ENCODE results near the gene STKLD1.

Gene STKLD1

DNA sequence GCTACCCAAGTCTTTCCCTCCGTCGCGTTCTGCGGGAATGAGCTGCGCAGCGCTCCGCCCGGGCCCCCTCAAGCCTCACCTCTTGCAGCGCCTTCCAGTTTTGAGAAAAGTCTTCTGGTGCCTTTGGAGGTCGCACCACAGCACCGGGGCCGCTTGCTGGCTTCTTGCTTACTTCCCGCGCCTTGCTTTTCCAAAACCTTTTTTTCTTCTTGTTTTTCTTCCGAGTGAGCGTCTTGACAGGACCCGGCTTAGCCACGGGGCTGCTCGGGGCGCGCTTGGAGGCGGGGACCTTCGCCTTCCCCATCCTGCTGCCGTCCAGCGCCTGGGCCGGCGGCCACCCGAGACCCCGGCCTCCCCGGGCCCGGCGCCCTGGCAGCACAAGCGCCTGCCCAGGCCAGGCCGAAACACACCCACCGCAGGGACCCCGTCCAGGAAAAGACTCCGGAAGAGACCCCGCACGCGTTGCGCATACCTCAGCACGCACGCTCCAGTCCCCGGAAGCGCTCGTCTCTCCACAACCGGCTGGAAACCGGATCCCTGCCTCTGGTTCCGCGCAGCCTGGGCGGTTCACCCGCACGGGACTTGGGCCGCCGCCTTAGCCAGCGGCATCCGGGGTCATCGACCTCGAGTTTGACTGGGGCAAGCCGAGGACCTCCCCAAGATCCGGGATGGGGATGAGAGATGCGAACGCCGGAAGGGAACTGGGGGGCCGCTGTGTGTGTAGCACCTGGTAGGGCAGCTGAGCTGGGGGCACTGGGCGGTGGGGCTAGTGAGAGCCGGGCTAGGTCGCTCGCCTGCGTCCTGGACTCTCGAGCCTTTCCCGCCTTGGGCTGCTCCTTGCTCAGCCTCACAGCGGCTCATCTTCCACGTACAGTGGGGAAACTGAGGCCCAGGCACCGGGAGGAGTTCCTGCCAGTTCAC lies 41.6 kb downstream of the STKLD1 start, which contains the start of gene REXO4:
Gene REXO4, minus strand, starts transcription at position 470 of the 921 bp plus-strand sequence. Its CDS starts 166 bp downstream, at position 304.
- peak; percentile 75 to 86 (median 81) for DNase-seq (ENCODE audit: low read depth in 3 of 3)

DNA sequence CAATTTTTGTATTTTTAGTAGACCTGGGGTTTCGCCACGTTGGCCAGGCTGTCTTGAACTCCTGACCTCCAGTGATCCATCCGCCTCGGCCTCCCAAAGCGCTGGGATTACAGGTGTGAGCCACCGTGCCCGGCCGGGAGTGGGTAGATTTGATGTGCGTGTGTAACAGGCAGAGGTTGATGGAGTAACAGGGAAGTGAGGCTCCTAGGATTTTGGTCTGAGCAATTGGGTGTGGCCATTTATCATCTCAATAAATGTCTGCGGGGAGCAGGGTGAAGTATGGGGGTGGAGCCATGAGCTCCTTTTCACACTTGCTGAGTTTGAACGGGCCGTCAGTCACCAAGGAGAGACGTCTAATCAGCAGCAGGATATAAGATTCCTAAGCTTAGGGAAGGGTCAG lies 42.8 kb downstream of the STKLD1 start:
- no peak for DNase-seq (ENCODE audit: low read depth in 3 of 3)

DNA sequence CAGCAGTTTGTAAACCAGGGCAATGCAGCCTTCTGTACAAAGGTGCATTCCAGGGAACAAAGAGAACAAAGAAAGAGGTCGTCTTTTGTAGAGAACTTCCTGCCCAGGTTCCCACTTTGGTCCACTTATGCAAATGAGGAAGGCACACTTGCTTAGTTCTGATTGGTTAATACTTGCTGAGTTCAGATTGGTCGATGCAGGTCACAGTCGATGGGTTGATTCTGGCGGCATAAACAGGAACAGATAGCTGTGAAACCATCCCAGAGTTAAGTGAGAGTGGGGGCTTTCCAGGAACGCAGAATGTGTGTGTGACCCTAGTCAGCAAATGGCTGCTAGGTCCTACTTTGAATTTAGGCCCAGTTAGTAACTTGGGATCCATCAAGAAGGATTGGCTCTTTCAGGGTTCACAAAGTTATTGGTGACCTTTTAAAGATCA lies 44.2 kb downstream of the STKLD1 start:
- no peak for DNase-seq (ENCODE audit: low read depth in 3 of 3)

DNA sequence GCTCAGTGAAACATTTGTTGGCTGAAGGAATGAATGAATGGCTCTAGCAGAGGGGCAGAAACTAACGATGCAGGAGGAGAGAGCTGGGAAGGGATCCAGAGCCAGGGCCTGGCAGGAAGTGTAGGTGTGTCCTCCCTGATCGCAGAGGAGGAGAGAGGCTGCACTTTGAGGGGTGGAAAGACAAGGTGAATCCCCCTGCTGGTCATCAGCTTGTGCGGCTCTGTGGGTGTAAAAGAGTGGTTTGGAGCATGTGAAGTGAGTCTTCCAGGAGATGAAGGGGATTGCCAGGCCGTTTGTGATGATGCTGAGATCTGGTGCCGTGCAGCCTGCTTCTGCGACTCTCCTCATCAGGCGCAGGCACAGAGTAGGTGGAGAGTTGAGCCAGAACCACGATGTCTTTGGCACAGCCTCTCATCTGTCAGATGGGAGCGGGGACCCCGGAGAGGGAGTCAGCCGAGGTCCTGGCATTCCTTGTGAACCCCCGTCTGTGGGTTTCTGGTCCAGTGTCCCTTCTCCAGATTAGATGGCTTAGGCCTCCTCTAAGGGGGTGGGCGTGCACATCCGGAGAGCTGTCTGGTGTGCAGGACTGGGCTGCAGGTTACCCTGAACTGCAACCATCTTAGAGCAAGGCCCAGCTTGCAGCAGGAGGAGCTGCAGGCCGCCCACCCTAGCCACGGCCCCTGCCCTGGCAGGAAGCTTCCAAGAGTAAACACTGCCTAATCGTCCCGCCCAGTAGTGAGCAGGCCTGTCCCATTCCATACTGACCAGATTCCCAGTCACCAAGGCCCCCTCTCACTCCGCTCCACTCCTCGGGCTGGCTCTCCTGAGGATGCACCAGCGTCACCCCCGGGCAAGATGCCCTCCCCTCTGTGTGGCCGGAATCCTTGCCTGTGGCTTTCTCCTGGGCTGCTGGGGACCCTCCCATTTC lies 45.7 kb downstream of the STKLD1 start, which contains the start of gene ADAMTS13:
Gene ADAMTS13, plus strand, starts transcription at position 753 of the 928 bp plus-strand sequence. Its CDS starts 77 bp downstream, at position 830.
- peak in 2 of 3 donors; percentile 35 to 47 for DNase-seq (ENCODE audit: low read depth in 3 of 3)

DNA sequence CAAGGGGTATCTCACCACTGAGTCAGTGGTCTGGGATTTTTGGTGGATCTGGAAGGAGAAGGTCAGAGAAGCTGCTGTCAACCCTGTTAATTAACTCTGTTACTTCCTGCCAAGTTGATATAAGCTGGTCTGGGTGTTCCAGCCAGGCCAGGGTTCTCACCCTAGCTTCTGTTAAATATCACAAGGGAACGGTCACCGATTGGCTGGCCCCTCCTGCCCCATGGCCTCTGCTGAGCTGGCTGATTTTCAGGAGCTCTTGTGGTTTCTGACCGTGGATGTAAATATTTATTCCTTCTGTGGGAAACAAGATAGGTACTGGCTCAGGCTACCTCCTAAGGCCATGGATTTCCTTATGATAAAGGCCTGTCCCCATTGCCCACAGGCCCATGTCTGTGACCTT lies 47.0 kb downstream of the STKLD1 start:
- DNase-seq (ENCODE audit: low read depth in 3 of 3): no peak

DNA sequence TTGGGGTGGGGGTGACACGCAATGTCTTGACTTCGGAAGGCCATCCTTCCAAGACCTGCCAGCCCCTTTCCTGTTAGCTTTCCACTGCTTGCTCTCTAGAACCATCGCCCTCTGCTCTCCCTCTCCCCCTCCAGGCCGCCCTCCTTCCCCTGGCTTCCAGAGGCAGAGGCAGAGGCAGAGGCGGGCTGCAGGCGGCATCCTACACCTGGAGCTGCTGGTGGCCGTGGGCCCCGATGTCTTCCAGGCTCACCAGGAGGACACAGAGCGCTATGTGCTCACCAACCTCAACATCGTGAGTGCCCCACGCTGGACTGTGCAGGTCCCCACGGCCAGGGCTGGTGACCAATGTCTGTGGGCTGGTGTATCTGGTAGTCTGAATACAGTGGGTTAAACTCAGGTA lies 48.0 kb downstream of the STKLD1 start:
- DNase-seq (ENCODE audit: low read depth in 3 of 3): no peak

DNA sequence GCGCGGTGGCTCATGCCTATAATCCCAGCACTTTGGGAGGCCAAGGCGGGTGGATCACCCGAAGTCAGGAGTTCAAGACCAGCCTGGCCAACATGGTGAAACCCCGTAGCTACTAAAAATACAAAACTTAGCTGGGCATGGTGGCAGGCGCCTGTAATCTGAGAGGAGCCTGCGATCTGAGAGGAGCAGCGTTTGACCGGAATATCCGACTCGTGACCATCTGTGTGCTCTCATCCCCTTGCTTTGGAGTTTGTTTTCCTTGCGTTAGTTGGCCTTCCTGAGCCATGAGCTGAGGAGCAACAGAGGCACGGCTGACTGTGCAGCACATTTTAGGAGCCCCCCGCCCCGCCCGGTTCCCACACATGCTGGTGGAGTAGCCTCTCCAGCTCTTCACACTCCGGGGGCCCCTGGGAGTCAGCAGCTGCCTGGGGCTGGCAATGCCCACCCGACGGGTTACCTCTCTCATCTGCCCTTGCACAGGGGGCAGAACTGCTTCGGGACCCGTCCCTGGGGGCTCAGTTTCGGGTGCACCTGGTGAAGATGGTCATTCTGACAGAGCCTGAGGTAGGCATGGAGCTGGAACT lies 49.0 kb downstream of the STKLD1 start:
- no peak for DNase-seq (ENCODE audit: low read depth in 3 of 3)

DNA sequence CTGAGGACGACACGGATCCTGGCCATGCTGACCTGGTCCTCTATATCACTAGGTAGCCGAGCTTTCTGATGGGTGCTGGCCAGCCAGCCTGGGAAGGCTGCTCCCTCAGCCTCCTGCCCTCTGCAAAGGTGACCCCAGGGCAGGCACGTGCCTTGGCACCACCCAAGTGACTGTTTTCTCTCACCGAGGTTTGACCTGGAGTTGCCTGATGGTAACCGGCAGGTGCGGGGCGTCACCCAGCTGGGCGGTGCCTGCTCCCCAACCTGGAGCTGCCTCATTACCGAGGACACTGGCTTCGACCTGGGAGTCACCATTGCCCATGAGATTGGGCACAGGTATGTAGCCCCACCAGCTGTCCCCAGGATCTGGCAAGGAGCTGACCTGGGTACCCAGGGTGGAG lies 49.8 kb downstream of the STKLD1 start:
- no peak for DNase-seq (ENCODE audit: low read depth in 3 of 3)

DNA sequence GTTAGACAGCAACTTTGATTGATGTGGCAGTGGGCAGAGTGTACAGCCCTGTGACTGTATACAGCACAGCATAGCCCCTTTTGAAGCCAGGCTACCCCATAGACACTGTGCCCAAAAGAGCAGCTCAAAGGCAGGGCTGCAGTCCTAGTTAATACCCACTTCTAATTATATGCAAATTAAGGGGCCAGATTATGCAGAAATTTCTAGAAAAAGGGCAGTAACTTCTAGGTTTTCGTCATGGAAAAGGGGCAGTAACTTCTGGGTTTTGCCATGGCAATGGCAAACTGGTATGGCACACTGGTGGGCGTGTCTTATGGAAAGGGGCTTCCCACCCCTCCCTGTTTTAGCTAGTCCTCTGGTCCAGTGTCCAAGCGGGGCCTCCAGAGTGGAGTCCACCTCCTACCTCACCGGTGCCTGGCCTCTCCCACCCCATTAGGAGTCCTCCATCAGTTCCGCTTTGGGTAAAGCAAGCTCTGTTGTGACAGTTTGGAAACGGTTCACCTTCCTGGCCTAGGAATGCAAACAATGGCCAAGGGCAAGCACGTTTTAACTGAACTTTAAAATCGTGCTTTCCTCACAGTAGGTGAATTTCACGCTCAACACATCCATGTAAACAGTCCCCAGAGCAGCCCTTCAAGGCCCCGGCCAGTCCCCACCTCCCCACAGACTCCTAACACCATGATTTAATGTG lies 51.6 kb downstream of the STKLD1 start:
- no peak for DNase-seq (ENCODE audit: low read depth in 3 of 3)

DNA sequence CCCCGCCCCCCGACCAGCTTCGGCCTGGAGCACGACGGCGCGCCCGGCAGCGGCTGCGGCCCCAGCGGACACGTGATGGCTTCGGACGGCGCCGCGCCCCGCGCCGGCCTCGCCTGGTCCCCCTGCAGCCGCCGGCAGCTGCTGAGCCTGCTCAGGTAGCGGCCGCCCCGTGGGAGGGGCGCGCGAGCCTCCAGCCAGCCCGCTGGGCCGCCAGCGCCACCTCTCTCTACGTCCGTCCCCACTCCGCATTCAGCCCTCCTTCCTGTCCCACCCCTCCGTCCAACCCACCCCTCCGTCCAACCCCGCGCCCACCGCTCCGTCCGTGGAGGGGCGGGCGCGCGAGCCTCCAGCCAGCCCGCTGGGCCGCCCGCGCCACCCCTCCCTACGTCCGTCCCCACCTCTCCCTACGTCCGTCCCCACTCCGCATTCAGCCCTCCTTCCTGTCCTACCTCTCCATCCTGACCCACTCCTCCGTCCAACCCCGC lies 52.5 kb downstream of the STKLD1 start:
- no peak for DNase-seq (ENCODE audit: low read depth in 3 of 3)

DNA sequence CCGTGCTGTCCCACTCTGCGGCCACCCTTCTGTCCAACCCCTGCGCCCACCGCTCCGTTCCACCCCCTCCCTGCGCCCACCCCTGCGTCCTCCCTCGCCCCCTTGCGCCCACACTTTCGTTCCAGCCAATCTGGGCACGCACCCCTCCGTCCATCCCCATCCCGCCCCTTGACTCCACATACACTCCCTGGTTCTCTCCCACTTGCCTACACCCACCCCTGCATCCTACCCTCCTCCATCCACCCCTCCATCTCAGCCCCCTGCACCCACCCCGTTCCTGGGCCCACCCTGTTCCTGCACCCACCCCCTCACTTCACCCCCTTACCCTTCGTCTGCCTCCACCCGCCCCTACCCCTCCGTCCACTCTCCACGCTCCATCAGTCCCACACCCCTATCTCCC lies 53.0 kb downstream of the STKLD1 start:
- DNase-seq (ENCODE audit: low read depth in 3 of 3): no peak

DNA sequence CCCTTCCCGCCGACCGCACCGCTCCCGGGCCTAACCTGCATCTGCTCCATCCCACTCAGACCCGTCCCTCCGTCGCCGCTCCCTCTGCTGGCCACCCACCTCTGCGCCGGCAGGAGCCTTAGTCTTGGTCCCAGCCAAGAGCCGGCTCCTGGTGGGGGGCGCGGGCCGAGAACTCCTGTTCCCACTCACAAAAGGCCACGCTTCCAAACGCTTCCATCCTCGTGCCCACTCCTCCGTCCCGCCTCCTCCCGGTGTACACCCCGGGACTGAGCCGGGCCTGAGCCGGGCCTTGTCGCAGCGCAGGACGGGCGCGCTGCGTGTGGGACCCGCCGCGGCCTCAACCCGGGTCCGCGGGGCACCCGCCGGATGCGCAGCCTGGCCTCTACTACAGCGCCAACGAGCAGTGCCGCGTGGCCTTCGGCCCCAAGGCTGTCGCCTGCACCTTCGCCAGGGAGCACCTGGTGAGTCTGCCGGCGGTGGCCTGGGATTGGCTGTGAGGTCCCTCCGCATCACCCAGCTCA lies 53.5 kb downstream of the STKLD1 start:
- DNase-seq (ENCODE audit: low read depth in 3 of 3): no peak

DNA sequence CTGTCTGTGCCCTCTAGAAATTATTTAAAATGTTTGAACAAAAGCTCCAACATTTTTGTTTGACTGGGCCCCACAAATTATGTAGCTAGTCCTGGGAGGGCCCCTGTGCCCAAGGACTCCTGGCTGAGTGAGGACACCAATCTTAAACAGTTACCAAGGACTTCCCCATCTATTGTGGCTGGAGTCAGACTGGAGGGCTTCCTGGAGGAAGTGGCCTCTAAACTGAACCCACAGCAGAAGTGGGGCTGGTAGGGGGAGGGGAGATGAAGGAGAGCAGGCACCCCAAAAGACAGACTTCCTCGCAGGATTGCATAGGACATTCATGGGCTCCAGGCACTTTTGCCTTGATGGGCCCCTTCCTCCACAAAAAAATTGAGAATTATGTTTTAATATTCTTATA lies 54.1 kb downstream of the STKLD1 start:
- no peak for DNase-seq (ENCODE audit: low read depth in 3 of 3)

DNA sequence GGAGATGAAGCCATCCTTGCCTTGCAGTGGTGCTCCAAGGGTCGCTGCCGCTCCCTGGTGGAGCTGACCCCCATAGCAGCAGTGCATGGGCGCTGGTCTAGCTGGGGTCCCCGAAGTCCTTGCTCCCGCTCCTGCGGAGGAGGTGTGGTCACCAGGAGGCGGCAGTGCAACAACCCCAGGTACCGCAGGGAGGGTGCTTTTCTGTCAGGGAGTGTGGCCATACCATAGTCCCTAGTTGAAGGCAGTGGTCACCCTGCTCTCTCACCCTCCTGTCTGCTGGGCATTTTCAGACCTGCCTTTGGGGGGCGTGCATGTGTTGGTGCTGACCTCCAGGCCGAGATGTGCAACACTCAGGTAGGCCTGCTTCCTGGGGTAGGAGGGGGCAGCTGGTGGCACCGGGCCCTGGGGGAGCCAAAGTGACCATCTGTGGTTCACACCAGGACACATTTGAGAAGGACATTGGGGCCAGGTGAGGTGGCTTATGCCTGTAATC lies 57.2 kb downstream of the STKLD1 start:
- DNase-seq (ENCODE audit: low read depth in 3 of 3): no peak

DNA sequence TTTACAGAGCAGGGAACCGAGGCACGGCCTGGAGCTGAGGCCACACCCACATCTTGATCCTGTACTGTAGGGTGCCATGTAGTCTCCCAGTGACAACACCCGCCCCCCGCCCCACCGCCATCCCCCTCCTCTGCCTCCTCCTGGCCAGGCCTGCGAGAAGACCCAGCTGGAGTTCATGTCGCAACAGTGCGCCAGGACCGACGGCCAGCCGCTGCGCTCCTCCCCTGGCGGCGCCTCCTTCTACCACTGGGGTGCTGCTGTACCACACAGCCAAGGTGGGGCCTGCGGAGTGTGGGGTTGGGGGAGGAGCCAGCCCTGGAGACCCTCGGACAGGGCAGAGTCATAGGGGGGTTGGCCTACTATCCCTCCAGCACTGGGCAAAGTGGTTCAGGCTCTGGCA lies 60.5 kb downstream of the STKLD1 start:
- no peak for DNase-seq (ENCODE audit: low read depth in 3 of 3)

DNA sequence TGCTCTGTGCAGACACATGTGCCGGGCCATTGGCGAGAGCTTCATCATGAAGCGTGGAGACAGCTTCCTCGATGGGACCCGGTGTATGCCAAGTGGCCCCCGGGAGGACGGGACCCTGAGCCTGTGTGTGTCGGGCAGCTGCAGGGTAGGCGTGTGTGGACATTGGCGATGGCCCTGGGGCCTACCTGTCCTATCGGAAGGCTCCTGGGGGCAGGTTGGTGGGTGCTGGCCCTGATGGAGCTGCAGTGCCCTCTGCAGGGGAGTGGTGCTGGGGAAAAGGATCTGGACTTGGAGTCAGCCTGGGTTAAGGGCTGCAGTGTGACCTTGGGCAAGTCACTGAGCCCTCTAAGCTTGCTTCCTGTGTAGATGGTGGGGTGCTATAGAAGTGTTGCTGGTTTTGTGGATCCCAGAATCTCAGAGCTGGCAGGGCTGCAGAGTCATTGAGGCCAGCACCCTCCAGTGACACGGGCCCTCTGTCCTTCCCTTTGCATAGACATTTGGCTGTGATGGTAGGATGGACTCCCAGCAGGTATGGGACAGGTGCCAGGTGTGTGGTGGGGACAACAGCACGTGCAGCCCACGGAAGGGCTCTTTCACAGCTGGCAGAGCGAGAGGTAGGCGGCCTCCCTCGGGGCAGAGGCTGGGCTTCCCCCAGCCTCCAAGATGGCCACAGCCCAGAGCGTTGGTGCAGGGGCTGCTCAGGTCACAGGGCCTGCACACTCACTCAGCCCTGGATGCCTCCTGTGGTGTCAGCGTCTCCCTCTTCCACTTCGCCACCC lies 61.8 kb downstream of the STKLD1 start:
- DNase-seq (ENCODE audit: low read depth in 3 of 3): no peak

DNA sequence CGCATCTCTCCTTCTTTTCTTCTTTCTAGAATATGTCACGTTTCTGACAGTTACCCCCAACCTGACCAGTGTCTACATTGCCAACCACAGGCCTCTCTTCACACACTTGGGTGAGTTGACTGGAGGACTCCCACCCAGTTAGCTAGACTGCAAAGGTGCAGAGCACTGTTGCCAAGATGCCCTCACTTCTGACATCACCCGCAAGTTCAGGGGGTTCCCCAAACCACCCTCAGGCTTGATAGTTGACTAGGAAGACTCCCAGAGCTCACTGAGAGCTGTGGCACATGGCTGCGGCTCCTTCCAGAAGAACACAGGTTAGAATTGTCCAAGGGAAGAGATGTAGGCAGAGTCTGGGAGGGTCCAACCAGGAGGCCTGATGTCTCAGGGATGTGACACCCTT lies 63.2 kb downstream of the STKLD1 start:
- no peak for DNase-seq (ENCODE audit: low read depth in 3 of 3)

DNA sequence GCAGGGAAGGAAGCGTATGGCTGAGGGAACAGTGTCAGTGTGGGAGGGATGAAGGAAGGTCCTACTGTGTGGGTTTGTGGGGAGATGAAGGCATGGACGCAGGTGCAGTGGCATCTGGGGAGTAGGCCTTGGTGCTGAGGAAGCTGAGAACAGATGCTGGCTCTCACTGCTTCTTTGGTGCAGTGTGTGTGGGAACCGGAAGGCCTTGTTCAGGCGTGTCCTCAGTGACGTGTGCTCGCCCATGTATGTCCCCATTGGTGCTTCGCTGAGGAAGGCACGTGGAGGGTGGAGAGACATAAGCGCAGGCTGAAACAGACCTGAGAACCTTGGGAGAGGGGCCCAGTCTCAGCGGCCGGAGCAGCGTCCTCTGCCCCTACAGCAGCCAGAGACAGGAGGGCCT lies 64.7 kb downstream of the STKLD1 start:
- DNase-seq (ENCODE audit: low read depth in 3 of 3): no peak

DNA sequence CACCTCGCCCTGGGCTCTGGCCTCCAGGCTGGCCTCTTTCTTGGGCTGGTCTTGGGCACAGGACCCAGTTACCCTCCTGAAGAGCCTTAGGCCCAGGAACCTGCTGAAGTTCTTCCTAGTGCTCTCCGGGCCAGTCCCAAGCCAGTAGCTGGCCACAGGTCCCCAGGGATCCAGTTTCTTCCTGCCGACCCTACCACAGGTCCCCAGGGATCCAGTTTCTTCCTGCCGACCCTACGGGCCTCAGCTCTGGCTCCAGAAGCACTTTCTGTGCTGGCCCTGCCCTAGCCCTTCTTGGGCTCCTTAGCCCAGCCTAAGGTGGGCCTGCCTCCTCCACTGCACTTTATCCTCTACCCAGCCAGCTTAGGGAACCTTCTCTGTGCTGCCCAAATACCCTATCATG lies 65.4 kb downstream of the STKLD1 start:
- DNase-seq (ENCODE audit: low read depth in 3 of 3): no peak

DNA sequence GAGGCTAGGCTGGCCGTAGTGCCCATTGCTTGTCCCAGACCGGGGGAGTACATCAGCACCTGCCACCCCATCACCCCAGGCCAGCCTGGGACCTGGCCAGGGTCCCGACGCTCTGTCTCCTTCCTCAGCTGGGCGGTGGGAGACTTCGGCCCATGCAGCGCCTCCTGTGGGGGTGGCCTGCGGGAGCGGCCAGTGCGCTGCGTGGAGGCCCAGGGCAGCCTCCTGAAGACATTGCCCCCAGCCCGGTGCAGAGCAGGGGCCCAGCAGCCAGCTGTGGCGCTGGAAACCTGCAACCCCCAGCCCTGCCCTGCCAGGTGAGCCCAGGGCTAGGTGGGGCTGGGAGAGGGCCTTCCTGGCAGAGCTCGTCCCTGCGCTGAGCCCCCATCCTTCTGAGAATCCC lies 67.1 kb downstream of the STKLD1 start:
- DNase-seq (ENCODE audit: low read depth in 3 of 3): no peak
